Purkinje cell (primary cell): ENCODE results near the gene DDX11. TPM values are rescaled to one million over a fixed set of nuclear protein-coding genes. Genes with fewer than 3 reads are reported as not detected.

Experiments
- polyA plus RNA-seq: library from polyadenylated mRNA; unstranded; fragments of >200 nt; fragmentation: Nextera tagmentation; gene quantifications from 2 replicates; pipeline ENCODE4 v1.2.1, GENCODE V29; 2014

Gene DDX11
- 0.36 and 0.97 TPM in 2 replicates for polyA plus RNA-seq

GRCh38 chr12:31073527-31074332 lies at the start of gene DDX11:
TSS of gene DDX11 (plus strand) at chr12:31073860. CDS start at chr12:31078394, 4,534 bp downstream.

Other genes starting within 250 kb of the DDX11 start
- gene TSPAN11, start 147.1 kb upstream of the DDX11 start, polyA plus RNA-seq = 0.60 and 1.5 TPM in 2 replicates